K562 (cell line): ENCODE data around the gene KCNK6. TPM values are rescaled to one million over a fixed set of nuclear protein-coding genes. Genes with fewer than 3 reads are reported as not detected.

Experiments used
- CBX3 ChIP-seq, 2 experiments: IDR thresholded peaks; 1 replicate in 1 of 2; 2 replicates in 1 of 2; pipeline ENCODE4 v1.6.1; 2012; ENCODE audit warnings: inconsistent platforms in 2 of 2, low read length in 2 of 2, borderline replicate concordance in 1 of 2, control low read depth in 1 of 2
- CCNT2 ChIP-seq: IDR thresholded peaks from 2 replicates; pipeline ENCODE4 v1.6.1; 2011; ENCODE audit warnings: borderline replicate concordance, low read depth, mild to moderate bottlenecking, moderate library complexity, mixed read lengths, low read length; ENCODE audit not compliant: insufficient read length; ENCODE audit errors: extremely low read depth
- E2F8 ChIP-seq: fragments of 450-650 bp; IDR thresholded peaks from 2 replicates; pipeline ENCODE4 v1.7.1; 2018; ENCODE audit warnings: mild to moderate bottlenecking, low read depth; ENCODE audit not compliant: partially characterized antibody
- E4F1 ChIP-seq: fragments of 250-450 bp; sonication (Bioruptor Pico); IDR thresholded peaks from 2 replicates; pipeline ENCODE4 v1.5.0; 2021; ENCODE audit warnings: mild to moderate bottlenecking, borderline replicate concordance
- ETV5 ChIP-seq: sonication (generic); formaldehyde crosslinking; IDR thresholded peaks from 2 replicates; pipeline ENCODE4 v1.4.0; 2020; ENCODE audit warnings: low read depth, mild to moderate bottlenecking, missing genetic modification reagents
- FOXA3 ChIP-seq, 2 experiments: fragments of 450-650 bp in 1 of 2; sonication (generic) in 1 of 2; formaldehyde crosslinking; IDR thresholded peaks in 1 of 2; conservative IDR thresholded peaks in 1 of 2; 2 replicates each; pipeline versions ENCODE4 v1.4.0 to v1.8.0; 2020 to 2022; ENCODE audit warnings: mild to moderate bottlenecking in 2 of 2, missing genetic modification reagents in 1 of 2
- GABPA ChIP-seq: fragments of 200-800 bp; sonication (Bioruptor generic); conservative IDR thresholded peaks from 2 replicates; pipeline ENCODE4 v1.6.1; 2016; ENCODE audit warnings: low read depth, missing genetic modification characterization, missing compliant biosample characterization
- MLX ChIP-seq, 2 experiments: fragments of 450-650 bp in 1 of 2; sonication (generic) in 1 of 2; formaldehyde crosslinking; conservative IDR thresholded peaks; 2 replicates each; pipeline versions ENCODE4 v1.4.0 to v1.8.1; 2020 to 2022; ENCODE audit warnings: mild to moderate bottlenecking in 1 of 2, missing genetic modification reagents in 1 of 2
- NFRKB ChIP-seq: fragments of 450-650 bp; IDR thresholded peaks from 2 replicates; pipeline ENCODE4 v1.6.1; 2016; ENCODE audit warnings: low read depth
- POLR2A ChIP-seq: fragments of 450-650 bp; conservative IDR thresholded peaks from 2 replicates; pipeline ENCODE4 v1.6.1; 2016
- SNRNP70 ChIP-seq: fragments of 200-400 bp; formaldehyde crosslinking; optimal IDR thresholded peaks from 2 replicates; pipeline ENCODE3; 2017; ENCODE audit warnings: low read depth, low read length
- ZBTB1 ChIP-seq: sonication (generic); formaldehyde crosslinking; IDR thresholded peaks from 2 replicates; pipeline ENCODE4 v1.8.1; 2023; ENCODE audit warnings: missing genetic modification reagents, low read depth, mild to moderate bottlenecking, borderline replicate concordance
- ZMIZ1 ChIP-seq, 2 experiments: fragments of 150-350 bp in 1 of 2; IDR thresholded peaks; 2 replicates each; pipeline ENCODE4 v1.6.1; 2012 to 2016; ENCODE audit warnings: low read depth in 2 of 2, low read length in 2 of 2, mild to moderate bottlenecking in 1 of 2, moderate library complexity in 1 of 2
- ZNF561 ChIP-seq: fragments of 450-650 bp; formaldehyde crosslinking; conservative IDR thresholded peaks from 2 replicates; pipeline ENCODE4 v1.4.0; 2020; ENCODE audit warnings: mild to moderate bottlenecking, moderate library complexity
- polyA plus RNA-seq, 8 experiments: library from polyadenylated mRNA; depleted of rRNA in 4 of 8; stranded (reverse) in 5 of 8; unstranded in 3 of 8; fragments of >200 nt; fragmentation: Nextera tagmentation in 2 of 8; fragmentation: Illumina TruSeq in 1 of 8; extraction: Ambion mirVana in 2 of 8; extraction: Trizol in 1 of 8; gene quantifications; 2 replicates each; pipeline versions ENCODE4 v1.2.1 to v1.2.3, GENCODE V29; 2011 to 2014; ENCODE audit warnings: inconsistent platforms in 1 of 8, missing spikeins in 1 of 8
- total RNA-seq, 7 experiments: library from RNA; depleted of rRNA in 6 of 7; stranded (reverse); fragments of >200 nt in 6 of 7; fragmentation: Illumina TruSeq in 2 of 7; extraction: Trizol in 2 of 7; gene quantifications; 2 replicates each; pipeline versions ENCODE4 v1.2.1 to v1.2.3, GENCODE V29; 2011 to 2021; ENCODE audit warnings: low replicate concordance in 1 of 7
- TF ChIP-seq, protein P1 (sequence below), 2 experiments: fragments of 450-650 bp; IDR thresholded peaks; 2 replicates each; pipeline ENCODE4 v1.6.1; 2016

Gene KCNK6
- total and polyA plus RNA-seq, 9 of the 15 experiments (the other 6 are each of a cell fraction or from before 2014, with no cell fraction given) = 0.05 to 0.42 (median 0.15) TPM

GRCh38 chr19:38304352-38304865 lies 15.2 kb upstream of the KCNK6 start (continued):
- peak; percentile 27 for TF ChIP-seq CCNT2
- TF ChIP-seq ZNF561 (CRISPR knock-in tag) = no peak
- TF ChIP-seq E4F1 = no peak
- no peak for TF ChIP-seq MLX (CRISPR knock-in tag; conservative IDR thresholded peaks at IDR 0.05)
- no peak for TF ChIP-seq FOXA3 (CRISPR knock-in tag; conservative IDR thresholded peaks at IDR 0.05 in 1 of 2, IDR thresholded peaks at IDR 0.05 in 1 of 2)
- no peak for TF ChIP-seq CBX3 (IDR thresholded peaks at IDR 0.05; ENCODE audit: borderline replicate concordance in 1 of 2, low read length in 2 of 2)
- TF ChIP-seq E2F8 = peak; percentile 7
- TF ChIP-seq NFRKB = no peak
- TF ChIP-seq ZMIZ1 (IDR thresholded peaks at IDR 0.05; ENCODE audit: low read depth in 2 of 2, low read length in 2 of 2) = no peak
- TF ChIP-seq ZBTB1 (CRISPR knock-in tag) = no peak
- TF ChIP-seq, protein P1, sequence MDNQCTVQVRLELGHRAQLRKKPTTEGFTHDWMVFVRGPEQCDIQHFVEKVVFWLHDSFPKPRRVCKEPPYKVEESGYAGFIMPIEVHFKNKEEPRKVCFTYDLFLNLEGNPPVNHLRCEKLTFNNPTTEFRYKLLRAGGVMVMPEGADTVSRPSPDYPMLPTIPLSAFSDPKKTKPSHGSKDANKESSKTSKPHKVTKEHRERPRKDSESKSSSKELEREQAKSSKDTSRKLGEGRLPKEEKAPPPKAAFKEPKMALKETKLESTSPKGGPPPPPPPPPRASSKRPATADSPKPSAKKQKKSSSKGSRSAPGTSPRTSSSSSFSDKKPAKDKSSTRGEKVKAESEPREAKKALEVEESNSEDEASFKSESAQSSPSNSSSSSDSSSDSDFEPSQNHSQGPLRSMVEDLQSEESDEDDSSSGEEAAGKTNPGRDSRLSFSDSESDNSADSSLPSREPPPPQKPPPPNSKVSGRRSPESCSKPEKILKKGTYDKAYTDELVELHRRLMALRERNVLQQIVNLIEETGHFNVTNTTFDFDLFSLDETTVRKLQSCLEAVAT (IDR thresholded peaks at IDR 0.05) = no peak
- TF ChIP-seq GABPA = no peak
- TF ChIP-seq ETV5 = no peak
- peak; percentile 75 for TF ChIP-seq POLR2A
- TF ChIP-seq SNRNP70 = no peak
